Brain microvascular endothelial cell (primary cell): Measurements from ENCODE around the gene CHIT1.

Experiments
- DNase-seq: peaks from one replicate; pipeline ENCODE4 v3.0.0-alpha.2; 2020
- H3K27ac ChIP-seq: fragments of 250-450 bp; sonication (Bioruptor Pico); 2 replicates; pipeline ENCODE4 v1.5.1; 2020; ENCODE audit warnings: mild to moderate bottlenecking, moderate library complexity
- H3K27me3 ChIP-seq: fragments of 250-450 bp; sonication (Bioruptor Pico); replicated peaks from 2 replicates; pipeline ENCODE4 v1.5.1; 2020; ENCODE audit warnings: mild to moderate bottlenecking
- H3K36me3 ChIP-seq: fragments of 250-450 bp; sonication (Bioruptor Pico); replicated peaks from 2 replicates; pipeline ENCODE4 v1.5.1; 2020; ENCODE audit warnings: mild to moderate bottlenecking
- H3K4me3 ChIP-seq: 2 replicates; pipeline ENCODE4 v1.5.1; 2011; ENCODE audit warnings: low read depth, mild to moderate bottlenecking, control low read depth, low read length, moderate library complexity
- CTCF ChIP-seq: IDR thresholded peaks from 2 replicates; pipeline ENCODE4 v1.5.1; 2011; ENCODE audit warnings: low read depth, mild to moderate bottlenecking, moderate library complexity, low read length, control low read depth, inconsistent platforms; ENCODE audit errors: missing control alignments
- in situ Hi-C: cut with HindIII; loops from 2 replicates; pipeline ENCODE4 v1.10.0; 2017; ENCODE audit warnings: low sequenced_read_pairs, low pct_ligation_motif_present

The CHIT1 gene

GRCh38 chr1:203182387-203182953 is 47.0 kb downstream of the CHIT1 start:
- H3K36me3 ChIP-seq, result no peaks in the 10 kb centered on the region
- no peak for TF ChIP-seq CTCF
- no peak overlapping the region for H3K4me3 ChIP-seq
- H3K27ac ChIP-seq, result no peak overlapping the region
- no peak for DNase-seq
- in situ Hi-C loops, result no loop called here
- no peaks in the 10 kb centered on the region for H3K27me3 ChIP-seq

GRCh38 chr1:203181586-203182386 is 47.7 kb downstream of the CHIT1 start:
- DNase-seq, result no peak
- H3K27ac ChIP-seq, result no peak overlapping the region
- in situ Hi-C loops, result no loop called here
- no peak overlapping the region for H3K4me3 ChIP-seq
- H3K36me3 ChIP-seq, result no peaks in the 10 kb centered on the region
- no peaks in the 10 kb centered on the region for H3K27me3 ChIP-seq
- no peak for TF ChIP-seq CTCF

GRCh38 chr1:203180611-203181330 is 48.7 kb downstream of the CHIT1 start:
- no peaks in the 10 kb centered on the region for H3K36me3 ChIP-seq
- no peak for DNase-seq
- H3K27me3 ChIP-seq, result no peaks in the 10 kb centered on the region
- no peak overlapping the region for H3K4me3 ChIP-seq
- TF ChIP-seq CTCF, result no peak
- in situ Hi-C loops, result no loop called here
- H3K27ac ChIP-seq, result no peak overlapping the region

- Histone ChIP-seq H3K4me3 (no peak overlapping the region), H3K27me3 (no peaks in the 10 kb centered on the region), H3K36me3 (no peaks in the 10 kb centered on the region), H3K27ac (no peak overlapping the region)
- TF ChIP-seq CTCF, result no peak
- no peak for DNase-seq
- in situ Hi-C loops, result no loop called here
These were observed 49.8 kb downstream of the CHIT1 start for GRCh38 chr1:203179667-203180005.

- no peak for DNase-seq
- TF ChIP-seq CTCF, result no peak
- H3K27ac ChIP-seq, result no peak overlapping the region
- no peak overlapping the region for H3K4me3 ChIP-seq
- no peaks in the 10 kb centered on the region for H3K27me3 ChIP-seq
- H3K36me3 ChIP-seq, result no peaks in the 10 kb centered on the region
- in situ Hi-C loops, result no loop called here
These were observed 50.4 kb downstream of the CHIT1 start for GRCh38 chr1:203178821-203179666.
